ENCODE data around the gene USP4.
"Not testable (repeated sequence)": the region's sequence is repeated elsewhere in the genome, so short reads cannot be mapped to it uniquely, and the experiment has no call there.

USP4 gene

DNA sequence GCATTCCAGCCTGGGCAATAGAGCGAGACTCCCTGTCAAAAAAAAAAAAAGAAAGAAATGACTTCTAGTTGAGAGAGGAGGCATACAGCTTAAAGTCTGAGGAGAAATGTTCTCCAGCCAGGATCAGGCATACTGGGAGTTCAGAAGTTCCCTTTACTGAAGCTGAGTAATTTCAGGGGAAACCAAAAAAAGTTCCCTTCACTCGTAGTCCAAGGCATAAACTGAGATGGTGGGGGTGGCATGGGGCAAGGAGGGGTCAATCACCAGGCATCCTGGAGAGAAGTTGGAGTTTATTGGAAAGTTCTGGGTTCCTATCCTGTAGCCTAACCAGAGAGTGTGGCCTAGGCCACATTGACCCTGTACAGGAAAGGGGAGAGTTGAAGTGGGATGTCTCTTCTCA lies 12.4 kb upstream of the USP4 start:
- no peak for DNase-seq (ENCODE audit: low read depth in 3 of 3, low spot score in 1 of 3)

DNA sequence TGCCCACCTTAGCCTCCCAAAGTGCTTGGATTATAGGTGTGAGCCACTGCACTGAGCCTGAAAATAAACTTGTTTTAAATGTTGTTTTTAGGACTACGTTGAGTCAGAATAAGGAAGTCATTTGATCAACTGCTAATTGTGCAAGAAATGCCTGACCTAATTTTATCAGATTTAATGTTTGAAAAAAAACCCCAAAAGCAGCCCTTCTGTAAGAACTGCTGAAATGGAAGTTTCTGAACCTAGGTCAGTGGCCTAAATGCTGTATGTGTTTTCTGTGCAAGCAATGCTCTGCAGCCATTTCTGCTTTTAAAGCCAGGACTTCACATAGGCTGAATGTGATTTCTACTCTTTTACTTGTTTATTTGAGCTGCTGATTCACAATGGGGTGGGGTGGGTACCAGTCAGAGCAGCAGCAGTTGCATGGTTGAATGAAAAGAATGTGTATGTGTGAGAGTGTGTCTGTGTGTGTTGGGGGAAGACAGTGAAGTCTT lies 11.7 kb upstream of the USP4 start:
- DNase-seq (ENCODE audit: low read depth in 3 of 3, low spot score in 1 of 3) = no peak

GRCh38 chr3:49349348-49350114 lies 9.7 kb upstream of the USP4 start:
- DNase-seq (ENCODE audit: low read depth in 3 of 3, low spot score in 1 of 3) = no peak

GRCh38 chr3:49348361-49348760 lies 8.5 kb upstream of the USP4 start:
- DNase-seq (ENCODE audit: low read depth in 3 of 3, low spot score in 1 of 3) = not testable (repeated sequence)

DNA sequence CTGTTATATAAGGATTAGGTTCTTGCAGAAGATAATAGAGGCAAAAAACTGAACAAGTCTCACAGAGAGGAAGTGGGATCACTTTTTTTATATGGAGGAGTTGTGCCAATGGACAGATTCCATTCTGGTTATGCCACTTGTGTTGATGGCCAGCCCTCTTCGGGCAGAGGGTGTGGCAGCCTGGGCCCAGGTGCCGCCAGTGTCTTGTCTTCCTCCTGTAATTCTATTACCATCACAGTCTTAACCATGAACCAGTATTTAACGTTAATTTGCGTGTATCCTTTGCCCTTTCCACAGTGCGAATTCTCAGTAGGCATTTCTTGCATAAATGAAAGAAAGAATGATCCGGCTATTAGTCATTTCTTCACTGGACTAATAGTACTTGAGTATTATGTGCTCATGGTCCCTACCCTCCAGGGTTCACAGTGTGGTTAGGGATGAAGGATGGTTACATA lies 7.0 kb upstream of the USP4 start:
- no peak for DNase-seq (ENCODE audit: low read depth in 3 of 3, low spot score in 1 of 3)

DNA sequence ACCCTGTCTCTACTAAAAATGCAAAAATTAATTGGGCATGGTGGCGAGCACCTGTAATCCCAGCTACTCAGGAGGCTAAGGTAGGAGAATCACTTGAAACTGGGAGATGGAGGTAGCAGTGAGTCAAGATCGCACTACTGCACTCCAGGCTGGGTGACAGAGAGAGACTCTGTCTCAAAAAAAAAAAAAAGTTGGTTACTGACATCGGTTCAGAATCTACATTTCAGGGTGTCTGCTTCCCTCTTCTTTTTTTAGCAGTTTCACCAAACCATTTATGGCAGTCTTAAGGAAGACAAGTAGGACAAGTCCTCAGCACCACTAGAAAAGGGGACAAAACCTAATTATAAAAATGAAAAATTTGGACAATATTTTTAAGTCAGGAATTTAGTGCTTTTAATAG lies 3.3 kb upstream of the USP4 start:
- DNase-seq (ENCODE audit: low read depth in 3 of 3, low spot score in 1 of 3) = no peak

DNA sequence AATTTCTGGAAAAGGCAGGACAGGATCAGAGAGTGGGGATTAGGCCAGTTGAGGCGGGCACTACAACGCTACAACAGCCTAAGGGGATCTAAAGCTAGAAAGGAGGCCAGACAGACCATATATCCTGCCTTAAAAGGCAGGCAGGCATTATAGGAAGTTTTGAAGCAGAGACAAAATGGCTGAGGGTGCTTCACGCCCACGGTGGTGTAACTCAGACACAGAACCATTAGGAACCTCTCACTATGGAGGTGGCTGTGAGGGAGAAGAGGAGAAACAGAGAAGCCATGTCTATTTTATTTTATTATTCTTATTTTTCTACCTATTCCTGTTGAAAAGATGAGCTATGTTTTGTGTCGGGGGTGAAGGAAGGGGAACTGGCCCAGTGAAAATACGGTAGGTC lies 2.1 kb upstream of the USP4 start:
- DNase-seq (ENCODE audit: low read depth in 3 of 3, low spot score in 1 of 3) = no peak

- DNase-seq (ENCODE audit: low read depth in 3 of 3, low spot score in 1 of 3) = no peak
Measured at GRCh38 chr3:49339581-49339940, 292 bp downstream of the USP4 start.

- DNase-seq (ENCODE audit: low read depth in 3 of 3, low spot score in 1 of 3) = no peak
Measured at GRCh38 chr3:49333916-49334633, 5.8 kb downstream of the USP4 start.

DNA sequence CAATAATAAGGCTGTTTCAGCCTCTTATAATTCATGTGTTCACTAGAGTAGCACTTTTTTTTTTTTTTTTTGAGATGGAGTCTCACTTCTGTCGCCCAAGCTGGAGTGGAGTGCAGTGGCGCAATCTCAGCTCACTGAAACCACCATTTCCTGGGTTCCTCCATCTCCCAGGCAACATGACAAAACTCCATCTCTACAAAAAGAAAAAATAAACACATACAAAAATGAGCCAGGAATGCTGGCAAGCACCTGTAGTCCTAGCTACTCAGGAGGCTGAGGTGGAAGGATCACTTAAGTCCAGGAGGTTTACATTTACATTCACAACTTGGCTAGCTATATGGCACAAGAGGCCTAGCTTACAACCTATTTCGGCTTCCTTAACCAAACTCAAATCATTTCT lies 6.8 kb downstream of the USP4 start:
- DNase-seq (ENCODE audit: low read depth in 3 of 3, low spot score in 1 of 3) = no peak

GRCh38 chr3:49329186-49329585 lies 10.7 kb downstream of the USP4 start:
- DNase-seq (ENCODE audit: low read depth in 3 of 3, low spot score in 1 of 3) = no peak

- not testable (repeated sequence) for DNase-seq (ENCODE audit: low read depth in 3 of 3, low spot score in 1 of 3)
Measured at GRCh38 chr3:49328350-49328749, 11.5 kb downstream of the USP4 start.

- no peak for DNase-seq (ENCODE audit: low read depth in 3 of 3, low spot score in 1 of 3)
Measured at GRCh38 chr3:49327485-49327884, 12.4 kb downstream of the USP4 start.

- DNase-seq (ENCODE audit: low read depth in 3 of 3, low spot score in 1 of 3) = no peak
Measured at GRCh38 chr3:49324768-49325167, 15.1 kb downstream of the USP4 start.

GRCh38 chr3:49316696-49317457 lies 23.0 kb downstream of the USP4 start:
- no peak for DNase-seq (ENCODE audit: low read depth in 3 of 3, low spot score in 1 of 3)

GRCh38 chr3:49313896-49314688 lies 25.8 kb downstream of the USP4 start:
- no peak for DNase-seq (ENCODE audit: low read depth in 3 of 3, low spot score in 1 of 3)

- DNase-seq (ENCODE audit: low read depth in 3 of 3, low spot score in 1 of 3) = no peak
Measured at GRCh38 chr3:49311283-49311682, 28.6 kb downstream of the USP4 start.

GRCh38 chr3:49310677-49311076 lies 29.2 kb downstream of the USP4 start:
- no peak for DNase-seq (ENCODE audit: low read depth in 3 of 3, low spot score in 1 of 3)

DNA sequence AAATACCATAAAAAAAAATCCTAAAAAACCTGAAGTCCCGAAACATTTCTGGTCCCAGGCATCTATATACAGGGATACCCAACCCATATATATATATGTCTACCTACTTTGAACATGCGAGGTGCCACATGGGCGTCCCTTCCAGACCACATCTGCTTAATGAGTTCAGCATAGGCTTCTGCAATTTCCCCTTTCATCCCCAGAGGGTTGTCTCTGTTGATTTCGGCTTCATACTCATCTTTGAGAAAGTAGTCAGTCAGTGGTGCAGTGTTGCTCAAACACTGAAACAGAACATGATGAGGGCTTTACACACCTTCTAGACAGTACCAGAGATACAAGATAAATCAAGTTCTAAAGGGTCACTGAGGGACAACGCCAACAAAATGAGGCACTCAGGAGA lies 34.2 kb downstream of the USP4 start:
- no peak for DNase-seq (ENCODE audit: low read depth in 3 of 3, low spot score in 1 of 3)

- no peak for DNase-seq (ENCODE audit: low read depth in 3 of 3, low spot score in 1 of 3)
Measured at GRCh38 chr3:49302613-49303012, 37.2 kb downstream of the USP4 start.

GRCh38 chr3:49300595-49300994 lies 39.3 kb downstream of the USP4 start:
- no peak for DNase-seq (ENCODE audit: low read depth in 3 of 3, low spot score in 1 of 3)

Measured in stimulated activated CD4-positive, alpha-beta T cell treated with anti-CD3 and anti-CD28 coated beads, TNF-alpha, amount 100 ng/mL, for 1 hour (primary cell).